GM12878 (cell line): Measurements from ENCODE around the gene TBXT. TPM values are rescaled to one million over a fixed set of nuclear protein-coding genes. Genes with fewer than 3 reads are reported as not detected.
A peak's percentile ranks its signal among the peaks of the same experiment; 100 is the strongest.

ENCODE experiments used
- ATAC-seq: fragments of 200-7000 bp; cut with Tn5 transposase; 3 replicates; pipeline ENCODE4 v1.9.1; 2020; ENCODE audit warnings: mild to moderate bottlenecking, moderate library complexity
- BruUV-seq: library from RNA; stranded (reverse); fragments of 400-500 nt; replicated peaks from 2 replicates; lab custom pipeline; 2021; lab: Mats Ljungman, UMichigan
- CTCF ChIA-PET: fragments of 300-600 bp; sonication (Branson Sonifier 250); formaldehyde crosslinking; extraction: SDS; loops from one replicate; lab custom pipeline; 2021; ENCODE audit warnings: inconsistent platforms; lab: Yijun Ruan, JAX
- POLR2A ChIA-PET: fragments of 350-600 bp; formaldehyde crosslinking; extraction: SDS; loops from one replicate; lab custom pipeline; 2021; ENCODE audit warnings: inconsistent platforms; lab: Charles Lee
- RAD21 ChIA-PET: fragments of 300-600 bp; sonication (Branson Sonifier 250); formaldehyde crosslinking; loops from one replicate; lab custom pipeline; 2023; ENCODE audit warnings: antibody characterized with exemption; ENCODE audit not compliant: unreplicated experiment; lab: Charles Lee
- SMC1A ChIA-PET: fragments of 300-600 bp; sonication (Branson Sonifier 250); formaldehyde crosslinking; loops from one replicate; lab custom pipeline; 2023; ENCODE audit not compliant: unreplicated experiment, uncharacterized antibody; lab: Charles Lee
- DNase-seq: peaks from one replicate; pipeline ENCODE4 v3.0.0-alpha.2; 2011; ENCODE audit warnings: low read depth, low spot score
- FAIRE-seq: peaks from 3 replicates; lab custom pipeline; 2011; peaks lifted over from hg19 to GRCh38; lab: Jason Lieb, UNC
- H2AFZ ChIP-seq: 2 replicates; pipeline ENCODE4 v1.6.0; 2011; ENCODE audit warnings: low read depth, low read length, control low read depth; ENCODE audit not compliant: control insufficient read depth
- H3K27ac ChIP-seq: 2 replicates; pipeline ENCODE4 v1.5.1; 2011; ENCODE audit warnings: control low read depth; ENCODE audit not compliant: control insufficient read depth, insufficient read depth
- H3K27me3 ChIP-seq, 2 experiments: replicated peaks in 1 of 2; 2 replicates each; pipeline versions ENCODE4 v1.6.0 to v1.6.1; 2011; ENCODE audit warnings: low read length in 1 of 2; ENCODE audit not compliant: control insufficient read depth in 2 of 2, insufficient read depth in 2 of 2
- H3K36me3 ChIP-seq, 2 experiments: 2 replicates each; pipeline ENCODE4 v1.5.1; 2011; ENCODE audit warnings: low read length in 1 of 2; ENCODE audit not compliant: control insufficient read depth in 2 of 2, insufficient read depth in 2 of 2
- H3K4me1 ChIP-seq: 2 replicates; pipeline ENCODE4 v1.6.1; 2011; ENCODE audit warnings: mild to moderate bottlenecking, low read length, moderate library complexity, mixed read lengths; ENCODE audit not compliant: control insufficient read depth, insufficient read depth
- H3K4me2 ChIP-seq: 2 replicates; pipeline ENCODE4 v1.6.0; 2011; ENCODE audit warnings: control low read depth; ENCODE audit not compliant: control insufficient read depth, insufficient read depth
- H3K4me3 ChIP-seq: fragments of 200-600 bp; sonication (generic); 2 replicates; pipeline ENCODE4 v1.5.1; 2016
- H3K79me2 ChIP-seq: 2 replicates; pipeline ENCODE4 v1.6.0; 2011; ENCODE audit warnings: low read length; ENCODE audit not compliant: control insufficient read depth, insufficient read depth
- H3K9ac ChIP-seq: 2 replicates; pipeline ENCODE4 v1.8.0; 2011; ENCODE audit warnings: low read length, control low read depth, mixed read lengths; ENCODE audit not compliant: control insufficient read depth, insufficient read depth
- H3K9me3 ChIP-seq: replicated peaks from 3 replicates; pipeline ENCODE4 v1.5.1; 2011; ENCODE audit warnings: mild to moderate bottlenecking, low read length; ENCODE audit not compliant: control insufficient read depth, insufficient read depth
- H4K20me1 ChIP-seq: 2 replicates; pipeline ENCODE4 v1.6.0; 2011; ENCODE audit not compliant: control insufficient read depth, insufficient read depth
- MEF2B ChIP-seq: fragments of 450-650 bp; IDR thresholded peaks from 2 replicates; pipeline ENCODE4 v1.6.1; 2018; ENCODE audit warnings: mild to moderate bottlenecking, moderate library complexity; ENCODE audit not compliant: partially characterized antibody, poor library complexity, severe bottlenecking
- WGBS: methylation state at CpG from one replicate; pipeline ENCODE4 v1.1.6; 2016; ENCODE audit warnings: low lambda C conversion rate; ENCODE audit not compliant: insufficient replicate concordance, insufficient coverage; ENCODE audit errors: missing lambda C conversion rate; 5-methylcytosine and 5-hydroxymethylcytosine counted together
- in situ Hi-C: fragments of 300-500 bp; cut with MboI; formaldehyde crosslinking; loops from 9 replicates; pipeline ENCODE4 v1.14.3; 2018; ENCODE audit warnings: mixed read lengths
- intact Hi-C: fragments of 100-400 bp; cut with micrococcal nuclease; formaldehyde crosslinking; loops from one replicate; pipeline ENCODE4 v1.14.2; 2022; ENCODE audit not compliant: unreplicated experiment
- polyA plus RNA-seq, 11 experiments: library from polyadenylated mRNA; depleted of rRNA in 4 of 11; unstranded in 6 of 11; stranded (reverse) in 5 of 11; fragments of >200 nt; fragmentation: Nextera tagmentation in 4 of 11; fragmentation: Illumina TruSeq in 1 of 11; extraction: Ambion mirVana in 4 of 11; extraction: Trizol in 1 of 11; gene quantifications; 1 replicate in 1 of 11; 2 replicates in 10 of 11; pipeline versions ENCODE4 v1.2.1 to v1.2.3, GENCODE V29; 2011 to 2016; ENCODE audit warnings: inconsistent platforms in 2 of 11, missing spikeins in 2 of 11, low read depth in 1 of 11
- total RNA-seq, 4 experiments: library from RNA; depleted of rRNA in 3 of 4; stranded (reverse); fragments of >200 nt in 3 of 4; fragmentation: Illumina TruSeq in 1 of 4; extraction: Trizol in 1 of 4; gene quantifications; 2 replicates each; pipeline versions ENCODE4 v1.2.1 to v1.2.3, GENCODE V29; 2013 to 2021
- TF ChIP-seq, protein P1 (sequence below): fragments of 450-650 bp; formaldehyde crosslinking; IDR thresholded peaks from 2 replicates; pipeline ENCODE4 v1.5.0; 2022; ENCODE audit warnings: mild to moderate bottlenecking, missing genetic modification characterization

The TBXT gene
- total and polyA plus RNA-seq, 10 of the 15 experiments (the other 5 are each of a cell fraction or from before 2014, with no cell fraction given), result 0.06 to 2.5 TPM; not detected in 8

DNA sequence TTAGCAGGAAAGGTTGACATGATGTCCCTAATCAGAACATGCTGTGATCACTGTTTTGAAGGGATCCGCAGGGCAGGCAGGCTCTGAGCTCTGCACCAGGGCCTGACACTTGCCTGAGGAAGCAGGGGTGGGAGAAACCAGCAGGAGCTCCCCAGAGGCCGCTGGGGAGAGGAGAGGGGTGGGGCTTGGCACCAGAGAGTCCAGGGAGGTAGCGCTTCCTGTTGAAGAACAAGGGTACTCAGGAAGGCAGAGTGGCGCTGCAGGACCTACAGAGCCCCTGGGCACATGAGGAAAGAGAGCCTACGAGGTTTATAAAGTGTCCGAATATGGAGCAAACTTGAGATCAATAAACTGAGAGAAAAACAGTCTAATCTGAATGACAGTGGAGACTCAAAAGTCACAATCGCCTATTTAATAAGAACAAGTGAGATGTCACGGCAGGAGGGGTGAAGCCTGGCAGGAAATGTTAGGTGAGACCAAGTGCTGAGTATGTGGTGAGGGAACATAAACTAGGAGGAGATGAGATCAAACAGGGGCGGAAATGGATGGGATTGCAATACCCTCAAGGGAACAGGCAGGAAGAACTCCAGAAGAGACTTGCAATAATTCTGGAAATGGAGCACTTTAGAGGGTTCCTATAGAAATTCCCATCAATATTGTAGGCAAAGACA is 5.8 kb upstream of the TBXT start:
- peaks cover 22% of the 10 kb centered on the region for H3K79me2 ChIP-seq
- H3K27ac ChIP-seq, result peak overlapping the region; percentile 71
- FAIRE-seq (no peak), DNase-seq (peak; percentile 68), ATAC-seq (peak; percentile 40; the same call in 2 of the 3 replicates)
- peaks cover 3 to 10% of the 10 kb centered on the region in 2 experiments; a peak in 3 of 4 replicates for H3K27me3 ChIP-seq
- no TSS peak for BruUV-seq
- H3K4me1 ChIP-seq, result peaks cover 4% of the 10 kb centered on the region
- intact Hi-C loops, result loop anchor here (5.0 to 10.0 kb wide), 2 partner anchors 84 to 231 kb away; no protein-coding TSS in a partner anchor
- no peak overlapping the region for H2AFZ ChIP-seq
- no peaks in the 10 kb centered on the region for H3K36me3 ChIP-seq
- SMC1A ChIA-PET, result no interaction called here
- in situ Hi-C loops, result no loop called here
- H3K4me3 ChIP-seq, result peak overlapping the region; percentile 17; the same call in 1 of the 2 replicates
- RAD21 ChIA-PET, result no interaction called here
- H3K9me3 ChIP-seq, result no peaks in the 10 kb centered on the region; the same call in 2 of the 3 replicates
- no peaks in the 10 kb centered on the region for H4K20me1 ChIP-seq
- peak overlapping the region; percentile 47; the same call in 1 of the 2 replicates for H3K4me2 ChIP-seq
- POLR2A ChIA-PET, result no interaction called here
- H3K9ac ChIP-seq, result no peak overlapping the region
- 2% methylated on average over 9 of the region's 9 CpGs for WGBS
- CTCF ChIA-PET, result no interaction called here
- TF ChIP-seq, protein P1, sequence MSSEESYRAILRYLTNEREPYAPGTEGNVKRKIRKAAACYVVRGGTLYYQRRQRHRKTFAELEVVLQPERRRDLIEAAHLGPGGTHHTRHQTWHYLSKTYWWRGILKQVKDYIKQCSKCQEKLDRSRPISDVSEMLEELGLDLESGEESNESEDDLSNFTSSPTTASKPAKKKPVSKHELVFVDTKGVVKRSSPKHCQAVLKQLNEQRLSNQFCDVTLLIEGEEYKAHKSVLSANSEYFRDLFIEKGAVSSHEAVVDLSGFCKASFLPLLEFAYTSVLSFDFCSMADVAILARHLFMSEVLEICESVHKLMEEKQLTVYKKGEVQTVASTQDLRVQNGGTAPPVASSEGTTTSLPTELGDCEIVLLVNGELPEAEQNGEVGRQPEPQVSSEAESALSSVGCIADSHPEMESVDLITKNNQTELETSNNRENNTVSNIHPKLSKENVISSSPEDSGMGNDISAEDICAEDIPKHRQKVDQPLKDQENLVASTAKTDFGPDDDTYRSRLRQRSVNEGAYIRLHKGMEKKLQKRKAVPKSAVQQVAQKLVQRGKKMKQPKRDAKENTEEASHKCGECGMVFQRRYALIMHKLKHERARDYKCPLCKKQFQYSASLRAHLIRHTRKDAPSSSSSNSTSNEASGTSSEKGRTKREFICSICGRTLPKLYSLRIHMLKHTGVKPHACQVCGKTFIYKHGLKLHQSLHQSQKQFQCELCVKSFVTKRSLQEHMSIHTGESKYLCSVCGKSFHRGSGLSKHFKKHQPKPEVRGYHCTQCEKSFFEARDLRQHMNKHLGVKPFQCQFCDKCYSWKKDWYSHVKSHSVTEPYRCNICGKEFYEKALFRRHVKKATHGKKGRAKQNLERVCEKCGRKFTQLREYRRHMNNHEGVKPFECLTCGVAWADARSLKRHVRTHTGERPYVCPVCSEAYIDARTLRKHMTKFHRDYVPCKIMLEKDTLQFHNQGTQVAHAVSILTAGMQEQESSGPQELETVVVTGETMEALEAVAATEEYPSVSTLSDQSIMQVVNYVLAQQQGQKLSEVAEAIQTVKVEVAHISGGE (CRISPR knock-in tag), result no peak
- TF ChIP-seq MEF2B, result peak; percentile 37
